Measurements from ENCODE around the gene DDX24.
A peak's percentile ranks its signal among the peaks of the same experiment; 100 is the strongest.

DDX24 gene

DNA sequence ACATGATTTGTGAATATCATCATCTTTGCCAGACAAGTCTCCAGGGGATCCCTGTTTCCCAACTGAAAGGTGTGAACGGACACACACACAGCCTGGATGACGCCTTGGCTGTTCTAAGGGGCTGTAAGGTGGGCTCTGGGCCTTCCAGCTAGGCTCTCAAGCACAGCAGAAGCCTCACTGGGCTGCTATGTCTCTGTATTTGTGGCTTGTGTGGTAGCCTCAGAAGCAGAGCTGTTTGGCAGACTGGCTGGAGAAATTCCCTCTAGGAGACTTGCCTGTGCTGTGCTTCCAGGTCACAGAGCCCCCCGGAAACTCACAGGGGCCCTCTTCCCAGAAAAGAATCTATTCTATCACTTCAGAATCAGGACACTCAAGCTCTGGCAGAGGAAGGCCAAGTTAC lies 33.4 kb downstream of the DDX24 start:
- peak in 1 of 2 donors; percentile 7 for DNase-seq

DNA sequence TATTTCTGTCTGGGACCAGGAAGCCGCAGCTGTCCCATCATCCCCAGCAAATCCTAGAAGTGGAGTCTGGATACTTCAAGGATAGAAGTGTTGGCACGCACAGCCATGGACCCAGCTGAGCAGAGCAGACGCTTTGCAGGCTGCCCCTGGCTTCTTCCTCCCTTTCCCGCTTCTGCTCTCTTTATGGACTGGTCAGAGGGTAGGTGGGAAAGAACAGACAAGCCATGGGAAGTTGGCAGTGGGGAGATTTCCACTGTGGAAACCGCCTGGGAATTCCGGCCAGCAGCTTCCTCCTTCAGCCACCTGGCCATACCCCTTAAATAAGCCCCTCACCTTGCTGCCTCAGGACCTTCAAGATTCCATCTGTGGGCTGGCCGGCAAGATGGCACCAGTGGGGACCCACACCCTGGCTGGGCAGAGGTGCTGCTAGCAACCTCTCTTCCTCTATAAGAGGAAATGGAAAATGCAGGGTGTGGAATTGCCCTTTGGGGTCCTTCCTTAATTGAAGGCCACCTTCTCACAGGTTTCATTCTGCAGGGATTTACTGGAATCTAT lies 34.2 kb downstream of the DDX24 start:
- DNase-seq, result peak in 1 of 2 donors; percentile 9

DNA sequence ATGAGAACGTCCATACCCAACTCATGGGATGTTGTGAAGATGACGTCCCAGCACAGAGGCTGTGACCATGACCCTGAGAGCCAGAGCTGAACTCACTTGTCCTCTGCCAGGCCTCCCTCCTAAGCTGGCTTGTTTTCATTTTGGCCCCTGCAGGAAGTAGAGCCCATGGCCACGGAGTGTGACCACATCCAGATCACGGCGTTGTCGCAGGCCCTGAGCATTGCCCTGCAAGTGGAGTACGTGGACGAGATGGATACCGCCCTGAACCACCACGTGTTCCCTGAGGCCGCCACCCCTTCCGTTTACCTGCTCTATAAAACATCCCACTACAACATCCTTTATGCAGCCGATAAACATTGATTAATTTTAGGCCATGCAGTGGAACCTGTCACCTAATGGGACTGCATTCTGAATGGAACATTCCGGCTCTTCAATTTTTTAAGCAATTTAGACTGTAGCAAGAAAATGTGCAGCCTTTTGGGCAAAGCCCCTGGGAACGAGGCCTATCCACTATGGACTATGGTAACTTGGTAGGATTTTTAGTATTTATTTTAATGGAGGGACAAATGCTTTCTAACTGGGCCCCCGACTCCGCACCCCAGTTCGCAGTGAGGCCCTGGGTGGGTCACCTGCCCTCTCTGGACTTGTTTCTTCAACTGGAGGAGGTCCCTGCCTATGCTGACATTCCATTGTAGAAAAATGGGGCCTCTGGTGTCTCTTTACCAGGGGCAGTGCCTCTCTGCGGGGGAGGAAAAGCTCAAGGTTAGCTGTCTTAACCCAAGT lies 35.2 kb downstream of the DDX24 start:
- DNase-seq, result peak in 1 of 2 donors; percentile 11

DNA sequence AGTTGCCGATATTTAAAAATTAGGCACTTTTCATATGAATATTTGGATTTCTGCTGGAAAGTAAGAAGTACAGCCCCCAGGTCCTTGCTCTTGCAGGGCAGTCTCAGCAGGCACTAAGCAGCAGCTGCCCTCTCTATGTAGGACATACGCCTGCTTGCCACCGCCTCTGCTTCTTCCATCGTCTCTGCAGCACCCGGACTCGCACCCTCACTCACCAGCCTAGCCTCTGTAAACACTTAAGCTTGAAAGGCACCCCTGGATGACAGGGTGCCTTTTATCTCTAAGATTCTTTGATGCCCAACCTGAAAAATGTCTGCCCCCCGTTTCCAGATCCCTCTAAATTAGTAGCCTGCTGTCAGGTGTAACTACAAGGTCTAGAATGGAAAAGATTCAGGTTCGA lies 35.9 kb downstream of the DDX24 start:
- DNase-seq, result no peak

DNA sequence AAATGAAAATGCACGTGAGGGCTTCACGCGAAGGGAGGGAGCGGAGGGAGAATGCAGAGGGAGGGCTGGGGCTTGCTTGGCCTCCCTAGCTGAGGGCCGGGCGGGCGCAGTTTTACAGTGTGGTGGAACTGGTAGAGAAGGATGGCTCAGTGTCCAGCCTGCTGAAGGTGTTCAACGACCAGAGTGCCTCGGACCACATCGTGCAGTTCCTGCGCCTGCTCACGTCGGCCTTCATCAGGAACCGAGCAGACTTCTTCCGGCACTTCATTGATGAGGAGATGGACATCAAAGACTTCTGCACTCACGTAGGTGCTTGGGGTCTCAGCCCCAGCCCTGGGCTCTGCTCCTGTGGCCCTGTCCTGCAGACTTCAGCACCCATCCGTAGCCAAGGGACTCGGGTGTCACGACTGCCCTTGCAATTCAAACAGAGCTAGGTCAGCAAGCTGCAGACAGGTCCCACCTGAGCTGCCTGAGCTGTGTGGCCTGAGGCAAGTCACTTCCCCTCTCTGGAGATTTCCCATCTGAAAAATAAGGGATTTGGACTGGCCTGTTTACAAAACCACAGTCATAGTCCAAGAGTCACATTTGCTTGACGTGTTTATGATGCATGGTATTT lies 36.4 kb downstream of the DDX24 start:
- no peak for DNase-seq

DNA sequence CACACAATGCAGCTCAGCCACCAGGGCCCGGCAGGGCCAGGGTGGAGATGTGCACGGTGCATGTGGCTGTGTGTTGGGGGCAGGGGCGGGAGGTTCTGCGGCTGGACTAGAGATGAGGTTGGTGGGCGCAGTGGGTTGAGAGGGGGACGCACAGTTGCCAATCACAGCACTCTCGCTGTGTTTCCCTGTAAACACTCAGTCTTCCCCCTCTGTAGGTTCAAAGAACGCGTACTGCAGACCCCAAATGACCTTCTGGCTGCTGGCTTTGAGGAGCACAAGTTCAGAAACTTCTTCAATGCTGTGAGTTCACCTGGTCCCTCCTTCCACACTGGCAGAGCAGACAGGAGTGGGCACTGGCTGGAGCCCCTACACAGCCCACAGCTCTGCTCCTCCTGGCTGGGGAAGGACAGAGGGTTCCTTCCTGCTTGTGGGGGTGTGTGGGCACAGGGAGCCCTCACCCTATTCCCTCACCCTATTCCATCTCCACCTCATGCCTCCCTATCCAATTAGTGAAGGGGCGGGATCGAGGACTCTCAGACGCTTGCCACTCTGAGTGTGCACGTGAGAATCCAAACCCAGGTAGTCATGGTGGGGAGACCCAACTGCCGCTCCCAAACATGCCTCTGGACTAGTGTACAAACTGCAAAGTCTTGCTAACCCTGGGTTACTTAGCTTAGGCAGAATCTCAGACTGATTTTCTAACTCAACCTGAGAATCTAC lies 37.1 kb downstream of the DDX24 start:
- no peak for DNase-seq

DNA sequence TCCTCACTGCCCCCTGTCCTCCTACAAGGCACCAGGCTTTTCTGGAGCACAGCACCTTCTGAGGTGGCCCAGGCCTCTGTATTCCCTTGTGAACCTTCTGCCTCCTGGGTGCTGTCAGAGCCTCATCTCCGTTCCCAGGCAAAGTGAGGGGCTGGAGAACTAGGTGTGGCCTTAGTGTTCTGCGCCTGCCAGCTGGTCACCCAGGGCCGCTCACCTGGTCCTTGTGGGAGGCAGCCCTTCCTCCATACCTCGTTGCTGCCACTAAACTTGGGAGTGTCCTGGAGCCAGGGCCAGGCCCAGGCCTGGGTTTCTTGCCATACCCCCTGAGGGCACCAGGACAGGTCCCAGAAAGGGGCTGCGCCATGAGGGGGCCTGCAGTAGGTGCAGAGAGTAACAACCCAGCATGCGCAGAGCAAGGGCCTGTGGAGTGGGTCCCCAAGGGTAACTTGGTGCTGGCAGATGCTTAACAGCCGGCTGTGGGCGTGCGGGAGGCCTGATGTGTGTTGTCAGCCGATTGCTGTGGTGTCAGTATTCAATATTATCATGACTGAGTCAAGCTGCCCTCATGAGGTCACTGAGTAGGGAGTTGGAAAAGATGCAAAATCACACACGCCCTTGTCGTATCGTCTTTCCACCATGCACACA lies 37.8 kb downstream of the DDX24 start:
- no peak for DNase-seq

DNA sequence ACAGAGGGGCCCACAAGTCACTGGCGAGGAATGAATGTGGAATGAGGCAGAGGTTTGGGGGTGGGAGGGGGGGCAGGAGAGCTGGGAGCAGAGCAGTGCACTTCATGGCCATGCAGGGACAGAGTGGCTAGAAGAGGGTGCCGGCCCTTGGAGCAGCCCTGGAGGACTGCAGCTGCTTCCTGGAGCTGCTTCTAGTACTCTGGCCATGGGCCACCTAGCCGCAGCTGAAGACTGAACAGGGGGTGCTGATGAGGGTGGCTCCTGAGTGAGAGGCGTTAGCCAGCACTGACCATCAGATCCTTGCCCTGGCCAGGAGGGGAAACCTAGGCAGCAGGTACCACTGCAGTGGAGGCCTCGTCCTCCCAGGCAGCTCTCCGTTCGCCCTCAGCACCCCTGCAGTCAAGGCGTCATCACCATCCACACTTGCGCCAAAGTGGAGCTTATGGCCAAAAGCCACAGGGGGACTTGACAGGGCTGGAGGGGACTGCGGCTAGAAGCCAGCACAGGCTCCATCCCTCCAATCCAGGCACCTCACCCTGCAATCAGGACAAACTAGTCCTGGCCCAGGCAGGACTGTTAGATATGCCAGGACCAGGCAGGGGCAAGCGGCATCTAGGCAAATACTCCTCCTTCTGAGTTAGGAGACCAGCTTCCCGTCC lies 38.4 kb downstream of the DDX24 start:
- no peak for DNase-seq

DNA sequence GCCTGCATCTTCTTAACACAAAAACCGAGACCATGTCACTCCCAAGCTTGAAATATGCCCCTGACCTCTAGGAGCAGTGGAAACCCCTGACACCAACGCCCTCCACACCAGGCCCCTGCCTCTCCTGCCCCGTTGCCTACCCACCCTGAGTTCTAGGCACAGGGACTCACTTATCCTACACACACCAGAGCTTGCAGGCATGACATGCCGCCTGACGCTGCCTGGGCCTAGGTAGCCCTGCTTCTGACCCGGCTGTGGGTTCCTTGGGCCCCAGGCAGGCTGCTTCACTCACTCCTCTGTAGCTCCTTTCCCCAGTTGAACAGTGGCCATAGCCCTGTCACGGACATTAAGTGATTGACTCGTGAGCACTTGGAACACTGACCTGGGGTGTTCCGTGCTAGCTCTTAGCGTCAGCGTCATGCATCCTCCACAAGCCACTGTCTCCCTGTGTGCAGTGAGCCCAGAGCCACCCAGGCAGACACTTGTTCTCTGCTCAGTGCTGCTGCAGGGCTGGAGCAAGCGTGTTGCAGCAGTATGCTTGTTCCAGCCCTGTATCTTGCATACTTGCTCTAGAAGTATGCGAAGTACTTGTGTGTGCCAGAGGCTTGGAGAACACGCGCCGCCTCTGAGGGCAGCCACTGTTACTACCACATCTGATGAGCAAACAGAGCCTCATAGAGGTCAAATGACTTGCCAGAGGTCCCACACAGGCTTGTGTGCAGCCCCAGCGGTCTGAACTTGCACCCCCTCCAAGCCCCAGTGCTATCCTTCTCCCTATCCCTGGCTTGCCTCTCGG lies 39.3 kb downstream of the DDX24 start:
- DNase-seq, result no peak

DNA sequence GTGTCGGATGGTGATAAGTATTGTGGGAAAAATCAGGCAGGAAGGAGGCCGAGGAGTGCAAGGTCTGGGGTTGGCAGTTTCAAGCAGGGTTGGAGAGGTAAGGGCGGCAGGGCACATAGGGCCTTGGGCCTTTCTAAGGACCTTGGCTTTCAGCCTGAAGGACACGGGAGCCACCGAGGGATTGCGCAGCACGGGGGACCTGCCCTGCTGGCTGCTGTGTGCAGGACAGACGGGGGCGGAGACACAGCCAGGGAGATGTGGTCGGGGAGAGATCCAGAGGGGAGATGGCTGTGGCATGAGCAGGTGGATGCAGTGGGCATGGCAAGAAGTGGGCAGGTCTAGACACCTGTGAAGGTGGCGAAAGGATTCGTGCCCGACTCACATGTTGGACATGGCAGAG lies 40.2 kb downstream of the DDX24 start:
- DNase-seq, result no peak

DNA sequence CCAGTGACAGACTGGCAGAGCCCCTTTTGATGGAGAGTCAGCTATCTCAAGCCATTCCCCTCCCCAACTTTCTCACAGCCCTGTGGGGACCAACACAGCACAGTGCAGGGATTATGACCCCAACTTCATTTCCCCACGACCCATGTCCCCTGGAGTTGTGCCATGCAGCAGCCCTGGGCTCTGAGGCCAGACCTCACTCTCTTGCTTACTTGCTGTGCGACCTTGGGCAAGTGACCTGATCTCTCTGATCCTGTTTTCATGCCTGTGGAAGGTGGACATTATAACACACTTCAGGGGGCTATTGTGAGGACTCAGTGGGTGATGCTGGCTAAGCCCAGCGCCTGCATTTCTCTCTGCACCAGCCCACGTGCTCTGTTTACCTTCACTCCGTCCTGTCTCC lies 40.8 kb downstream of the DDX24 start:
- no peak for DNase-seq

DNA sequence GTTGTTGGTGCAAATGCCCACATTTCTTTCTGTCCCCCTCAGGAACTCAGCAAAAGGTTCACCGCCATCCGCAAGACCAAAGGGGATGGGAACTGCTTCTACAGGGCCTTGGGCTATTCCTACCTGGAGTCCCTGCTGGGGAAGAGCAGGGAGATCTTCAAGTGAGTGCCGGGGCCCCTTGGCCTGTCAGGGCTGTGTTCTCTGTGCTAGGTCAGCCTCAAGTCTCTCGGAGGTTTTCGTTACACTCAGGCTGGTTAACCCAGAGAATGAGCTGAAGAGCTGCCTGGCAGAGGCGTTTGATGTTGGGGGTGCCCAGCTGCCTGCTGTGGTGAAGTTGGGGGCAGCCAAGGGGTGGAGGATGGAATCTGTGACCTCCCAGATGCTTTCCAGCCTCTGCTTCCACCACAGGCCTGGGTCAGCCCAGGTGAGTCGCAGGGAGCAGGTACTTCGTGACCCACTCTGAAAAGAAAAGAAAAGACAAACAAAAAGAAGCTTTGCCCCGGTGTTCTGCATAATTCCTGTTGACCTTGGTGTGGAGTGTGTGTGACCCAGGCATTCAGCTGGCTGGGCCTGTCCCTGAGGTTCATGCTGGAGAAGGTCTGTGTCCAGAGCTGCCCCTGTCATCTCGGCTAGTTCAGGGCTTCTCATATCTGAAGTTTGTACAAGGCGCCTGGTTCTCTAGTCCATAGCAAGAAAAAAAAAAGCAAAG lies 41.9 kb downstream of the DDX24 start:
- DNase-seq, result no peak

DNA sequence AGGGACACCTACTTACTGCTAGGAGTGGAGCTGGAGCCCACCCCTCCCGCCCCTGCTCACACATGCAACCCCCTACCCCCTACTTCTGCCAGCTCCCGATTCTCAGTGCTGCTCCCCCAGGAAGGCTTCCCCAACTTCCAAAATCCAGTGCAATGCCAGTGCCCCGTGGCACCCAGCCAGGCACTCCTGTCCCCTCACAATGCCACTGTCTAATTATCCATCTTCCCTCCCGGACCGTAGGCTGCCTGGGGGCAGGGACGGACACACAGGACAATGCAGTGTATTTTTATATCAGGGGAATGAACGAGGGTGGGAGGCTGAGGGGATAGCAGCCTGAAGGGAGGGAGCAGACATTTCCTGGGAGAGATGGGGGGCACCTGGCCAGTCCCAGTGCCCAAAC lies 42.5 kb downstream of the DDX24 start:
- no peak for DNase-seq

DNA sequence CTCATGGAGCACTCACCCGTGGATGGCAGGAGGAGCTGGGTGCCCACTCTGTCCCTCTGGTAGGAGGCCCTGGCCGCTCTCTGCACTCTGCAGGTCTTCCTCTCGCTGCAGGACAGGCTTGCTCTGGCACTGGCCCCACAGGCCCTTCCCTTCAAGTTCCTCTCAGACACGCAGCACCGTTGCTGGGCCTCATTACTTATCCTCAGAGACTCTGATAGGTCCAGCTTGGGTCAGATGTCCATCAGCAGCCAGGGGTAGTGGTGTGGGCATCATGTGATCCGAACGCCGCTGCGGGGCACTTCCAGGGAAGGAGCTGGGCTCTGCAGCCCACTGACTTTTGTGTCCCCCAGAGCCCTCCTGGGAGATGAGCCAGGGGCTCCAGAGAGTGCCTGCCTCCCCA lies 43.0 kb downstream of the DDX24 start:
- DNase-seq, result no peak

DNA sequence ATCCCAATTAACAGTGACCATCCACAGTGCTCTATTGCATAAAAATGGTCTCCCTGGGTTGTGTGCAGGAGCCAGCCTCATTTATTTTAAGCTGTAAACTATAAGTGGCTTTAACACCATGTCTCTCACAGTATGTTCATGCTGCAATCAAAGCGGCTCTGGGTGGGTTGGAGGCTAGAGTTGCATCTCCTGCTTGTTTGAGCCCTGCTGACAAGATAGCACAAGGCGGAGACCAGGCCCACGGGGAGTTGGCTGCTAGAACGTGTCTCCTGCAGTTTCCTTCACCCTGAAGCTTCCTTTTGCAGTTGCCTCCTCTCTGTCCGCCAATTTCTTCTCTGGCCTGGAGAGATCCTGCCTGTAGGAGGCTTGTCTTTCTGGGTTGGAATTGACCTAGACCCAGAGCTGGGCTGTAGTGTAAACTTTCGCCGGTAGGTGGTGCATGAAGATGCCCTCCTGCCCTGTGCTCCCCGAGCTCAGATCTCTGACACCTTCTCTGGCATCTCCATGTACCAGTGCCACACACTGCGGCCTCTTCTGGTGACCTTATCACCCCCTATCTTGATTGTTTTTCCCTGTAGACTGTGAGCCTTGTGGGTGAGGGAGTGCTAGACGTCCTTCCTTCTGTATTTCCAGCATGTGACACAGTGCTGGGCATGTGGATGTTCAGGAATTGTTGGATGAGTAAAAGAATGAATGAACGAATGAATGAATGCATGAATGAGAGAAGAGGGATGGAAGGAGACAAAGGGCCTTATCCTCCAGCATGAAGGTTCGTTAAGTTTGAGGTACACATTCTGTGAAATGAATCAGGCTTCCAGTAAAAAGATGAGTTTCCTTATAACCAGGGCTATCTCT lies 44.5 kb downstream of the DDX24 start:
- peak; percentile 75 to 76 for DNase-seq

DNA sequence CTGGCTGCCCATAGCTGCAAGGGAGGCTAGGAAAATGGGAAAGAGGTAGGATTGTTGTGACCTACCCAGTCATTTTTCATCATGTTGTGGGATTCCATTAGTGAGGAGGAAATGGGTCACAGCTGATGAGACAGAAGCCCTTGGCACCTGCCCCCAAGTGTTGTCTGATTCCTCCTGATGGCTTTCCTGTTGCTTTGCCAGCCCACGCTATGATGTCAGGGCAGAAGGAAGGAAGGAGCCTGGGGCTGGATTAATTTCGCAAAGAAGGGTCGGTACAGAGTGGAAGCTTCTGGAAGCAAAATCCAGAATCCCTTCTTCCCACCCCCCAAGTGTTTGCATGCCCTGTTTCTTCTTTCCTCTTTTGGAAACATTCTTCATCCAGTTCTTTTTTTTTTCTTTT lies 46.1 kb downstream of the DDX24 start:
- no peak for DNase-seq

DNA sequence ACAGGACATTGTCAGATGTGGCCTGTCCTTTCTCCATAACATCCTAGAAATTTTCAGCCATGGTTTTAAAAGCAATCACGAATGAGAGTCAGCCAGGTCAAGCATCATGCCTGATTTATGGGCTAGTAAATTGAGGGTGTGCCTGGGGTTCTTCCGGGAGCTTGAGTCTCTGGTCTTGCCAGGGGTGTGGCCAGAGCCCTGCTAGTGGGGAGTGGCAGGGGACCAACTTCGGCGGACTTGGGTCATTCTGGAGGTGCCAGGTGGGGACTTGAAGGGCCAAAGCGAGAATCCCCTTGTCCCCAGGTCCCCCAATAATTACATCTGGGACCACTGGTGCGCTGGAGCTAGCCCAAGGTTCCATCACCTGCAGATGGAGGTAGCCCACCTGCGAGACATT lies 49.1 kb downstream of the DDX24 start:
- no peak for DNase-seq

DNA sequence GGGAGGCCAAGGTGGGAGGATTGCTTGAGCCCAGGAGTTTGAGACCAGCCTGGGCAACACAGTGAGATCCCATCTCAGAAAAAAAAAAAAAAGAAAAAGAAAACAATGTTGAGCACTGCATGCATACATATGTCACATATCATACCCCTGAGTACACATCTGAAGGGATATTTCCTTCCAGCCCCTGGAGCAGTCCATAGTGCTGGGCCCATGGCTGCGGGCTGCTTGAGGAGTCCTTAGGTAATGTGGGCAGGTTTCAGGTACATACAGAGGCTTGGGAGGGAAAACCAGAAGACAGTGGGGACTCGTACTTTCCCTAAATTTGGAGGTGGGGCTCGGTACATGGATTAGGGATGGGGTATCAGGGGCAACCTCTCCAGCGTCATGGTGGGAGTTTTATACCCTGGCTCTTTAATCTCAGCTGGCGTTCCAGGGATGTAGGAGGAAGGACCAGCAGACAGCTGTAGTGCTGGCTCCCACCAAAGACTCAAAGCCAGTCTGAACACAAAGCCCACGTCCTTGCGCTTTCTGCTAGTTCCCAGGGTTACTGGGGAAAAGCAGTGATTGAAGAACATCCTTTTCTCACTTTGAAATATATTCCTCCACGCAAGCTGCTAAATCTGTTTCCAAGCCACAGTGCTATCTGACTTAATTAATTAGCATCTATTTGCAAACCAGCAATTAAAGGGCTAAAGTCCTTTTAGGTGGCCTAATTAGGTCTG lies 49.7 kb downstream of the DDX24 start:
- DNase-seq, result no peak

DNA sequence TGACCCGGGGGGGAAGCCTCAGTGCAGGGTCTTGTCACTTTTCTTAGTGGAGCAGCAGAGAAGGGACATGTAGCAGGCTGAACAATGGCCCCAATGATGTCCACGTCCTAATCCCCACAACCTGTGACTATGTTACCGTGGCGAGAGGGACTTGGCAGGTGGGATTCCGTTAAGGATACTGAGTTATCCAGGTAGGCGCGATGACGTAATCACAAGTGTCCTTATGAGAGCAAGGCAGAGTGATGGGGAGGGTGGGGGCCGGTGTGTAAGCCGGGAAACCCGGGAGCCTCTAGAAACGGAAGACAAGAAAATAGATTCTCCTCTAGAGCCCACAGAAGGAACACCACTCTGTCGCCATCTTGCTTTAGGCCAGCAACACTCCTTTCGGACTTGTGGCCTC lies 50.4 kb downstream of the DDX24 start:
- DNase-seq, result no peak

Data from CD4-positive, alpha-beta T cell treated with Interleukin-4 for 1 hour (primary cell).